OCI-M1 (cell line): Measurements from ENCODE around the gene S100A8.
"Not testable (repeated sequence)": the region's sequence is repeated elsewhere in the genome, so short reads cannot be mapped to it uniquely, and the experiment has no call there.

Source experiments
- DNase-seq: peaks from one replicate; lab custom pipeline; 2025; lab: John Stamatoyannopoulos, UW

S100A8 gene

GRCh38 chr1:153361480-153362109 lies 29.3 kb downstream of the S100A8 start:
- no peak for DNase-seq

GRCh38 chr1:153360592-153361479 lies 30.0 kb downstream of the S100A8 start:
- DNase-seq = no peak

DNA sequence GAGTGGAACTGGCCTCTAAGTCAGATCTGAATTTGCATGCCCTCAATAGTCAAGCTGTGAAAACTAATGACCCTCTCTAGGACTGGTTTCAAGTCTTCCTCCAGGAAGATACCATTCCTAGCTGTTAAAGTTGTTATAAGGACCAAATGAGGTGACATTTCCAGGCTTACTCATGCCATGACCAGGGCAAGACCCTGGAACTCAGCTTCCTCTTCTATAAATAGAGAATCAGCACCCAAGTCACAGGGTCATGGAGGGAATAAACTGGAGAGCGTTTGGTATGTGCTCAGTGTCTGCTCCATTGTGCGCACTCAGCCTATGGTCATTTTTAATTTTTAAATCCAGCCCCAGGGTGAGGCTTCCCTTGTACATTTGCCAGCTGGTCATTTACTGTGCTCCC lies 30.7 kb downstream of the S100A8 start:
- no peak for DNase-seq

- no peak for DNase-seq
These were observed 31.6 kb downstream of the S100A8 start for GRCh38 chr1:153359241-153359640.

DNA sequence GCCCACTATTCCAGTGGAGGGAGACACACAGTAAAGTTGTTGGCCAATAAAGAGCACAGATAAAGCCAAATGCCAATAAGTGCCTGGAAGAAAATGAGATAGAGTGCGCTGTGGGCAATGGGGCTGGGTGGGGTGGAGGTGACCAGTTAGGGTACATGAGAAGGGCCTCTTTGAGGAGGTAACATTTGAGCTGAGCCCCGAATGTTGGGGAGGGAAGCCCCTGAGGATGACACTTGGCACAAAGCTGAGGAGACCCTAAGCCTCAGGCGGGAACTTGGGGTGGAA lies 32.2 kb downstream of the S100A8 start:
- no peak for DNase-seq

GRCh38 chr1:153357853-153358690 lies 32.8 kb downstream of the S100A8 start, which contains the start of gene S100A9:
TSS of gene S100A9 (plus strand) at chr1:153357854. CDS start at chr1:153358284, 430 bp downstream.
- DNase-seq = no peak

DNA sequence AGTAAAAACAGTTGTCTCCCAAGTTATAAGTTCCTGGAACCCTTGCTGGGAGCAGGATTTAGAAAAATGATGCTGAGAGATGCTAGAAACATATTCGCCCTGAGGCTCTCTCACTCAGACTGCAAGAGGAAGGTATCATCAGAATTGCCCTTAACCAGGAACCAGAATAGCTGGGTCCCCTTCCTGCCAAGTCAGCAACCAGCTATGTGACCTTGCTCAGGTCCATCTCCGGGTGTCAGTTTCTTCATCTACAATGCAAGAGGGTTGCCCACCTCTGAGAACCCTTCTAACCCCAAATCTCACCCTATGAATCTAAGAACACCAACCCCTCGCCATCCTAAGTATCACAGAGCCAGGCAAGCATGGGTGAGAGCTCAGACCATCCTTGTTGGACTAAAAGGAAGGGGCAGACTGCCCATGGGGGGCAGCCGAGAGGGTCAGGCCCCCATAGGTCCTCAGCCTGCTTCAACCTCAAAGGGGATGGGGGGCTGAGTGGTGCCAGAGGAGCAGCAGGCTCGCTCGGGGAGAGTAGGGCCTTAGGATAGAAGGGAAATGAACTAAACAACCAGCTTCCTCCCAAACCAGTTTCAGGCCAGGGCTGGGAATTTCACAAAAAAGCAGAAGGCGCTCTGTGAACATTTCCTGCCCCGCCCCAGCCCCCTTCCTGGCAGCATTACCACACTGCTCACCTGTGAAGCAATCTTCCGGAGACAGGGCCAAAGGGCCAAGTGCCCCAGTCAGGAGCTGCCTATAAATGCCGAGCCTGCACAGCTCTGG lies 33.6 kb downstream of the S100A8 start:
- DNase-seq = no peak

DNA sequence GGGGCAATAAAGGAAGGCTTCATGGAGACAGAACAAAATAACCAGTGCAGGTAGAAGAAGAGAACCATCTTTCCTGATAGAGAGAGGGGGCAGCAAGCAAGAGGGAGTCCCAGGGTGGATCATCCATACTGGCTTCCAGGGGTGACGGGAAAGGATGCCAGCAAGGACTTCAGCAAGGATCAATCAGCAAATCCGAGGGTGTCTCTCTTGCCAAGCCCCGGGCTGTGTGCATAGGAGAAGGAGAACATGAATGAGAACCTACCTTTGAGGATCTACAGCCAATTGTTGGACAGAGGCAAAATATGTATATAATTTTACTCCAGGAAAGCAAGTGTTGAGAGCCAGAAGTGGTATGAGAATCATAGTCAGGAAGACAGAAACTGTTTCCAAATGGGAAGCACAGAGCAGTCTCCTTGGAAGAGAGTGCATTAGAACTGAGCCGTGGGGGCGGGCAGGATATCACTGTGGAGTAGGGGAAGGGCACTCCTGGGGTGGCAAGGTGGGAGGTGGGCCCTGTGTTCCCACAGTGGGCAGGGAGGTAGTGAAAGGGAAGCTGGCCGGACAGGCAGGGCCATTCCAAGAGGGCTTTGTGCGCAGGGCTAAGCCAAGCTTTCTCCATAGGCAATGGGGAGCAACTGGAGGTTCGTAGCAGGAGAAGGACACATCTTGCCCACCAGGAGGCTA lies 34.3 kb downstream of the S100A8 start:
- no peak for DNase-seq

- DNase-seq = peak; percentile 88
These were observed 35.3 kb downstream of the S100A8 start for GRCh38 chr1:153355445-153356071.

DNA sequence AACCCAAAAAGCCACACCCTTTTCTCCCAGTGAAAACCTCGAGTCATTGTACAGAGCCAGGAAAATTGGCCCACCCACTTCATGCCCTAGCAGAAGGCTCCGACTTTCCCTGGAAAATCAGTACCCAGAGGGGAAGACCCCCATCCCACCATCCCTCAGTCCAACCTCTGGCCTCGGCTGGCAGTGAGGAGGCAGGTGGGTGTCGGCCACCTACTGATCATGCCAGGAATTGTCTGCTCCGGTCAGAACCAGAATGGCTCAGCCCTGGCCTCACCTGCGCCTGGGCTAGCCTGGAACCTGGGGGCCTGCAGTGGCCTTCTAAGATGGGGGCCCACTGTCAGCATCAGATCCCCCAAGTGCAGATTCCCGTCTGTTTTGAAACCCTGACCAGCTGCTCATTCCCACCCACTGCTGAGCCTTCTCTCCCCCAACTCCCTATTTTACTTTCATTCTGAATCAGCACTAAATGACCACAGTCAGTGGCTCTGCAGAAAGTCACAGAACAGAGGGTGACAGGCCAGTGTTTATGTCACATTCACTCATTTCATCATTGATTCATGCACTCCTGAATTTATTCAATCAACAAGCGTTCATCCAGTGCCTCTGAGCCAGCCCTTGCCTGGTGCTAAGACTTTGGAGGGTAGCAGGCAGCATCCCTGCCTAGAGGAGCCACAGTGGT lies 36.2 kb downstream of the S100A8 start:
- no peak for DNase-seq

DNA sequence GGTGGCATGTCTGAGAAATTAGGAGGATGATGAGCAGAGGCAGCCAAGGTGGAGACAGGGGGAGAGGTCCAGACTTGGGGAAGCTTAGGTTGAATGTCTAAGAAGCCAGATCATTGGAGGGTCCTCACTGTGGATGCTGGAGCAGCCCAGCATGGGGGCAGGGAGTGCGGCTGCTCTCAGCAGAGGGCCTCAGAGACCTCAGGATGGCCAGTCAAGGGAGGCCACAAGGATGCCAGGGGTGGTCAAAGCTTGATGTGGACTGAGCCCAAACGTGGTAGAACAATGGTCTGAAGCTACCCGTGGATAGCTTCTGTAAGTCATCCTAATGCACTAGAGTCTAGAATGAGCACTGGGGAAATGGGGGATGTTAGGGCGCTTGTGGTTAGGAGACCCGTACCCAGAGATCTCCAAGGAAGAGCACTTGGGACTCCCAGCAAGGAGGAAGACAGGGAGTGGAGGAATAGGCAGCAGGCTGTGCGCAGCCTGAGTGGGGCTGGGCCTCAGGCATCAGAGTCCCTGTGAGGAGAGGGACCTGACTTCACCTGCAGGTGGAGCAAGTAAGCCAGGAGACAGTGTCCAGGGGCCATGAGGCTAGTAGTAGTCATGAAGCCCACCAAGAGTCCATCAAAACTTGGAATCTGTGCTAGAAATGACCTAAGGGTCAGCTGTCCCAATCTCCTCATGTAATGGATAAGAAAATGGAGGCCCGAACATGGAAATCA lies 37.5 kb downstream of the S100A8 start:
- DNase-seq = peak; percentile 54

DNA sequence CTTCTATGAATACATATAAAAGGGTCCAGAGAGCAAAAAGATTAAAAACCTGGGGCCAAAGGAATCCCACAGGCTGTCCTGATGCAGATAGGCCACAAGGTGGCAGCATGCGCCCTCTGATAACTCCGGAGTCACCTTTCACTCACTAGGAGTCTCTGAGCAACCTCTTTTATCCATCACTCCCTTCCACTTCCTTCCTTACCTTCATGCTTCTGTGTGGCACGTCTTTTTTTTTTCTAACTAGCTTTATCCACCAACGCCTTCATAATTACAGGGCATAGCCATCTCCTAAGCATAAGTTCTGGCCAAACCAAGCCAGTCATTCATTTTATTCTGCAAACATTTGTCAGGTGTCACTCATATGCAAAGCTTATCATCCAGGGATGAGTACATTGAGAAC lies 38.4 kb downstream of the S100A8 start:
- peak; percentile 91 for DNase-seq

- peak; percentile 51 for DNase-seq
These were observed 40.4 kb downstream of the S100A8 start for GRCh38 chr1:153350321-153350957.

GRCh38 chr1:153349363-153350320 lies 41.2 kb downstream of the S100A8 start:
- DNase-seq = no peak

DNA sequence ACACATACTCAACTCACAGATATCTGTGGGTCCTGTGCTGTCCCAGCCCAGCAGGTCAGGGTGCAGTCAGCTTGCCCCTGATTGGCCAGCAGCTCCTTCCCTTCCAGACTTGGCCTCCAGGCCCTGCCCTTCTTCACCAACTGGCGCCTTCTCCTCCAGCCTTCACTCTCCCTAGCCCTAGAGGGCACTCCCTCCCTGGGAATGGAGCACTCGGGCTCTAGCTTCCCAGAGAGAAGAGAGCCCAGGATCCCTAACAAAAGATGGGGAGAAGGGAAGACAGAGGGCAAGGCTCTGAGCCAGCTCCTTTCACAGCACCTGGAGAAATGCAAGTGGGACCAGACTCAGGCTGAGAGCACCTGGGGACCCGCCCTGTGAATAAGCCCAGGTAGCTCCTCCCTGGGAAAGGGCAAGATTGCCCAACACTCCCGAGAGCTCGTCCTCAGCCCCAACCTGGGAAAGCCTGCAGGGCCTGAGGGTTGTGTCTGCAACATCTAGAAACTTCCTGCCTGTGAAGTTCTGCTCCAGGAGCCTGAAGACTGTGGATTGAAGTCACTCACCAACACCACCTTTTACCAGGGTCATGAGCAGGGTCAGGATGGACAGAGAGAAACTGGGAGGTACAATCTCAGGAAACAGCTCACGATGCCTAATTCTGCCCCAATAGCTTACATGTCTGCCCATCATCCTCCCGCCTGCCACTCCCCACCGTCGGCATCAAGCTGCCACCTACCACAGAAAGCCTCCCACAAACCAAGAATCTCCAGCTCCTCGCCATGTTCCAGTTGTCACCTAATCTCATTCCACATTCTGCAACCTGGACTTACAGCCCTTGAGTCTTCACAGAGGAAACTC lies 42.1 kb downstream of the S100A8 start, which contains the start of gene PGLYRP4:
PGLYRP4 (minus strand) TSS at position 331 of the 852 bp plus-strand sequence. CDS start 909 bp downstream, outside the sequence.
- DNase-seq = no peak

DNA sequence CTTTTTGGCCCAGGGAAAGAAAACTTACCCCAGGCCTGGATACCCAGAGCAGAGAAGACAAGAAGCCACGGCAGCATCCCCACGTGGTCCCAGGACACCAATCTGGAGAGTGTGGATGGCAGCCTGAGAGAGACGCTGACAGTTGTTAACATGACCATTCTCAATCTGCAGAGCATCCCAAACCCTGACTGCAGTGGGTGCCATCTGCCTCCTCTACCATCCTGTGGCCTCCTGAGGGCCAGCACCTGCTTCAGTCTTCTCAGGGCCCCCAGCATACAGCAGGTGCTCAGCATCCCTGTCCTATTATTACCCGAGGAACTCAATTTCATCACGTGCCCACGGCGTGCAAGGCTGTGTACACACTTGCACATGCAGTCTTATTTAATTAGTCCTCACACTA lies 43.0 kb downstream of the S100A8 start:
- no peak for DNase-seq

- not testable (repeated sequence) for DNase-seq
These were observed 43.8 kb downstream of the S100A8 start for GRCh38 chr1:153347049-153347448.
